Cardiac fibroblast (primary cell): ENCODE measurements around the gene NFIX.

Experiments used
- DNase-seq, 2 donors: peaks; one replicate each; pipeline versions ENCODE4 v3.0.0 to v3.0.0-alpha.2; 2010; ENCODE audit warnings: low read depth in 2 of 2
- H3K4me3 ChIP-seq, 2 donors: replicated peaks in 1 of 2; 1 replicate in 1 of 2; 2 replicates in 1 of 2; pipeline ENCODE4 v1.5.1; 2011; ENCODE audit warnings: low read depth in 2 of 2, low read length in 2 of 2, mild to moderate bottlenecking in 2 of 2, moderate library complexity in 1 of 2
- CTCF ChIP-seq: IDR thresholded peaks from one replicate; pipeline ENCODE4 v1.5.1; 2011; ENCODE audit warnings: low read depth, mild to moderate bottlenecking, low read length, inconsistent platforms

The NFIX gene

GRCh38 chr19:13098277-13099072, 103.2 kb downstream of the NFIX start:
- H3K4me3 ChIP-seq, result peak overlapping the region in 1 of 2 donors; percentile 28
- peak; percentile 65 to 73 for DNase-seq
- no peak for TF ChIP-seq CTCF

GRCh38 chr19:13099073-13099999, 104.1 kb downstream of the NFIX start:
- peak; percentile 62 to 64 for DNase-seq
- TF ChIP-seq CTCF, result no peak
- peak overlapping the region in 1 of 2 donors; percentile 10 for H3K4me3 ChIP-seq

DNA sequence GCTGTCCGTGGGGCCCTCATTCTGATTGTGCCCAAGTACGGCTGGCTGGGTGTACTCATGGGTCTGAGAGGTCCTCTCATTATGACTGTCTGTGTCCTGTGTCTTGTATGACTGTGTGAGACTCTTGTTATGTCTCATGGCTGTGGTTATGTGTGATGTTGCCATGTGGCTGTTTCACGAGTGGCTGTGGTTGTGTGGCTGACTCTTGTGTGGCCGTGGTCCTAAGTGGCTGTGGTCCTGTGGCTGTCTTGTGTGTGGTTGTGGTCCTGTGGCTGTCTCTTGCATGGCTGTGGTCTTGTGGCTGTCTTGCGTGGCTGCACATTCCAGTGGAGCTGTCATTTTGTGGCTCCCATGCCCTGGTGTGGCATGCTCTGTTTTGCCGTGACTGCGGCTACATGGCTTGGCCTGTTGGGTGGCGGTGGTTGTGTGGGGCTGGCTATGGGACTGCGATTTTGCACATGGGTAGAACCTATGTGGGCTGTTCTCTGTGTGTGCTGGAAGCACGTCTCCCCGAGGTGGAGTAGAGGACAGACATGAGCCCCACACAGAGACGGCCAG, 104.8 kb downstream of the NFIX start:
- no peak overlapping the region for H3K4me3 ChIP-seq
- TF ChIP-seq CTCF, result no peak
- DNase-seq, result peak in 1 of 2 donors; percentile 22

GRCh38 chr19:13100841-13101589, 105.7 kb downstream of the NFIX start:
- H3K4me3 ChIP-seq, result no peak overlapping the region
- DNase-seq, result no peak
- peak; percentile 28 for TF ChIP-seq CTCF

- no peak for TF ChIP-seq CTCF
- peak overlapping the region; percentile 27 for H3K4me3 ChIP-seq
- no peak for DNase-seq
Observed at GRCh38 chr19:13101590-13102415, 106.5 kb downstream of the NFIX start.
